HG02885 (cell line): Measurements from ENCODE around the gene TAGLN2.
A peak's percentile ranks its signal among the peaks of the same experiment; 100 is the strongest.

Experiments
- ATAC-seq: cut with Tn5 transposase; IDR thresholded peaks from one replicate; pipeline ENCODE4 v1.9.1; 2021; ENCODE audit warnings: mild to moderate bottlenecking; ENCODE audit not compliant: unreplicated experiment, poor library complexity

The TAGLN2 gene

GRCh38 chr1:159883134-159883533, 42.2 kb downstream of the TAGLN2 start:
- ATAC-seq, result no peak

GRCh38 chr1:159882527-159882862, 42.8 kb downstream of the TAGLN2 start:
- no peak for ATAC-seq

DNA sequence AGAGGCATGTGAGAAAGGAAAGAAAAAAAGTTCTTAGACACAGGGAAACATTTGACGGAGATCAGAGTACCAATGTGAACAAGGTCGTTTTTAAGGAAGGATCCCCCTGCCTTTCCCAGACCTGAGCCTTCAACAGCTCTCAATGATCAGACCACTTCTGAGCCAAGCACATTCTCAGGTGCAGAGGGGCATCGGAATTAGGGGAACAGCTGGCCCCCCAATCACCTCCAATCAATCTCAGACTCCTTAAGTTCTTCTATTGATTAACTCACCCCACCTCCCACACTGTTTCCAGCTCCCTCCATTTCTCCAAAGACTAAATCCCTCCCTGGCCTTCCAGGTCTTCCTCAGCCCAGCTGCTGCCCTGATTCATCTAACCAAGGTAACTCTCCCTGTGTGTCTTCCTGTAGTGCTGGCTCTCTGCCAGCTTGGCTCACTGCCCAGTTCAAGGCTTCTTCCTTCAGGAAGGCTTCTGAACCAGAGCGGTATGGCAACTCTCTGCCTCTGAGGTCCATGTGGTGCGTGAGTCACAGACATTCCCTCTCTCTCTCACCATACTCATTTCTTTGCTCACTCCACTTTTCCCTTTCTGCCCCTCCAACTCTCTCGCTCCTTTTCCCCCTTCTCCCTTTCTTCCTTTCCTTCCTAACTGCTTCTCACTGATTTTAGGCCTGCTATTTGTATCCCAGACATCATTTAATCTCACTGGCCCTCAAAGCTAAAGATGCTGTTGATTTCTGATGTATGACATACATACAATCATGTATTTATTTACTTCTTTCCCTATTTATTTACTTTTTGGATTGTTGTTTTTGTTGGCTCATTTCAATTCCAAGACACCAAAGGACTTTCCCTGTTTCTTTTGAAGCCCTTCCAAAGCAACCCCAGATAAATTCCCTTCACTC, 43.4 kb downstream of the TAGLN2 start:
- no peak for ATAC-seq

DNA sequence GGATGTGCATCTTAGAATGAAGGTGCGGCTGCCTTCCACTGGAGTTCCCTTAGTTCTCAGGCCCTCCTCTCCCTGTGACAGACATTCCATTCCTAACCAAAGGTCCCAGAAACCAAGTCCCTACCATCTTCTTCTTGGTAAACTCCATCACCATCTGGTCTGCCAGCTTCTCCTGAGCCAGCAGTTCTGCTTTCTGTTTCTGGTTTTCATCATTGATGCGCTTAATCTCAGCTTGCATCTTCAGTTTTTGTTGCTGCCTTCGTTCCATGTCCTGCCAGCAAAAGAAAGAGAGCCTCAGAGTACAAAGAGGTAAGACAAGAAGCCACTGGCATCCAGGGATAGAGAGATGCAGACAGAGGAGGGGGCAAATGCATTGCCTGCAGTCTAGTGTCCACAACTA, 44.9 kb downstream of the TAGLN2 start:
- ATAC-seq, result no peak

GRCh38 chr1:159879977-159880376, 45.3 kb downstream of the TAGLN2 start:
- ATAC-seq, result no peak

DNA sequence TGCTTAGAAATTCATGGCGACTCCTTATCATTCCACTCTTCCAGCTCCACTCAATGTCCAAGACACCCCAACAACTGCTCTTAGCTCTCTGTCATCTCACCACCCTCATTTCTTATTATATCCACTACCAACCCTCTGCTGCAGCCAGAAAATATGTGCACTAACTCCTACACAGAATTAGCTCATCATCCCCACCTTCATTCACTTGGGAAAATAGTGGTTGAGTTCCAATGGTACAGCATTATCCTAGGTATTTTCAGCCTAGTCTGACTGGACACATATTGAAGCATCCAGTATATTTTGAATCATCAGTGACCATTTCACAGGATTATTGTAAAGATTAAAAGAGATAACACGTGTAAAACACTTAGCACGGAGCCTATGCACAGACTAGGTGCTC, 46.2 kb downstream of the TAGLN2 start:
- no peak for ATAC-seq

DNA sequence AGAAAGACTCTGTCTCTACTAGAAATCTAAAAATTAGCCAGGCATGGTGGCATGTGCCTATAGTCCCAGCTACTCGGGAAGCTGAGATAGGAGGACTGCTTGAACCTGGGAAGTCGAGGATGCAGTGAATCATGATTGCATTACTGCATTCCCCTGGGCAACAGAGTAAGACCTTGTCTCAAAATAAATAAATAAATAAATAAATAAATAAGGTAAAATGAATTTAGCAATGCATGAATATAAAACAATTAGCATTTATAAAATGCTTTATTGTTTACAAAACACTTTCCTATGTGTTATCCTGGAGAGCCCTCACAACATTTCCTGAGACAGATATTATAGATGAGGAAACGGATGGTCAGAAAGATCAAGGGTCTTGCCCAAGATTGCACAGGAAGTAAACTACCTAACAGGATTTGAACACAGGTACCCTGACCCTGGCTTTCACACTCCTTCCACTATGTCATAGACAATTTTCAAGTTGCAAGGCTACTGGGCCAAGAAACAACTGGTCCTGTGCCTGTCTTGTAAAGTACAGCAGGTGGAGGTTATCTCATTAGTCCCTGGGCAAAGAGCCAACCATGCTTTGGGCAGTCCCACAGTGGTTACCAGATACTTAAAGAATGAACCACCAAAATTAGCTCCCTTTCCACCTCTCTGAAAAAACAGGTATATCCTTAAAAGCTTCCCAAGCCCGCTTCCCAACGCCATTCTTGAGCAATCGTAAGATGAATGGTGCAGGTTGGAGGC, 47.4 kb downstream of the TAGLN2 start:
- no peak for ATAC-seq

- no peak for ATAC-seq
Measured at GRCh38 chr1:159873530-159874143, 51.7 kb downstream of the TAGLN2 start.

DNA sequence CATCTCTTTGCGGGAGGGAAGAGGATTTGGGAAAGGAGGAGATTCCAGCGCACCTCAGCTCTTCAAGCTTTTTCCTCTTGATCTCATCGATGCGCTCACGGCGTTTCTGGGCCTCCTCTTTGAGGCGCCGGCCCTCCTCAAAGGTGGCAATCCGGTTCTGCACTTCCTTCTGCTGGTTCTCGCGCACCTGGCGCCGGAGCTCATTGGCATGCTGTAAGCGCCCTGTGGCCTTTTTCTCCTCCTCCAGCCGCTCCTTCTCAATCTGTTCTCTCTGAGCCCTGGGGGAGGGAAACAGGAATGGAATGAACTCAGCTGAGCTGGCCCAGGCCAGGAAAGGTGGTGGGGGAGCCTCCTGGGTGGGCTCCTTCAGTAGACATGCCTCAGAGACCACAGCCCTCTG, 52.4 kb downstream of the TAGLN2 start:
- no peak for ATAC-seq

GRCh38 chr1:159870704-159871103, 54.6 kb downstream of the TAGLN2 start:
- ATAC-seq, result no peak

- no peak for ATAC-seq
Measured at GRCh38 chr1:159869607-159870006, 55.7 kb downstream of the TAGLN2 start.

DNA sequence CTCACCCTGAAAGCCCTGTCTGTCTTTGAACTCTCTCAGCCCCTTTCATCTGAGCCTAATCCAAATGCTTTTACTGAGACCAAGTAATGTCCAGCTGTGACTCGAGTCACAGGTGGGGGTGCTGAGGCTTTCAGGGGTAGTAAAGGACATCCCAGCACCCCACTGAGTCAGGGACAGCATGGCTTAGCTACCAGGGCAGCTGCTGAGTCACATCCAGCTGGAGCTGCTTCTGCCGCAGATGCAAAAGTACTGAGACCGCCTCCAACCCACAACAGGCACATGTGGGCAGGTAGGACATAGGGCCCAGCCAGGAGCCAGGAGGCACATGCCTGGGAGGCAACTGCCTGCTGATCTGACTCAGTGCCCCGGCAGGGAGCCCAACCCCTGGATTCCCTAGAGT, 56.1 kb downstream of the TAGLN2 start:
- peak; percentile 57 for ATAC-seq

- no peak for ATAC-seq
Measured at GRCh38 chr1:159868766-159869165, 56.5 kb downstream of the TAGLN2 start.
